H1 (cell line): ENCODE results near the gene SLC30A10. TPM values are rescaled to one million over a fixed set of nuclear protein-coding genes. Genes with fewer than 3 reads are reported as not detected.

Source experiments
- CTCF ChIA-PET: fragments of 300-600 bp; sonication (Branson Sonifier 250); formaldehyde crosslinking; loops from one replicate; lab custom pipeline; 2021; ENCODE audit not compliant: partially characterized antibody; lab: Charles Lee
- POLR2A ChIA-PET: fragments of 300-600 bp; sonication (Branson Sonifier 250); formaldehyde crosslinking; loops from one replicate; lab custom pipeline; 2021; ENCODE audit warnings: inconsistent platforms; ENCODE audit not compliant: partially characterized antibody; lab: Charles Lee
- DNase-seq, 2 experiments: peaks; one replicate each; pipeline versions ENCODE4 v3.0.0 to v3.0.0-alpha.2; 2010 to 2022; ENCODE audit warnings: low spot score in 2 of 2, low read depth in 1 of 2, mixed read lengths in 1 of 2
- FAIRE-seq: peaks from 2 replicates; lab custom pipeline; 2011; peaks lifted over from hg19 to GRCh38; lab: Jason Lieb, UNC
- H2AFZ ChIP-seq: 2 replicates; pipeline ENCODE4 v1.8.1; 2012; ENCODE audit warnings: low read length, inconsistent platforms
- H2AK5ac ChIP-seq: 2 replicates; pipeline ENCODE4 v1.6.1; 2013; ENCODE audit warnings: low read depth, low read length
- H2BK120ac ChIP-seq: replicated peaks from 2 replicates; pipeline ENCODE3; 2013; ENCODE audit warnings: low read depth, low read length, inconsistent platforms
- H2BK12ac ChIP-seq: 2 replicates; pipeline ENCODE4 v1.6.1; 2013; ENCODE audit warnings: low read depth, low read length
- H2BK15ac ChIP-seq: 2 replicates; pipeline ENCODE4 v1.6.1; 2013; ENCODE audit warnings: low read length
- H2BK20ac ChIP-seq: 2 replicates; pipeline ENCODE4 v1.6.1; 2013; ENCODE audit warnings: low read length
- H2BK5ac ChIP-seq: 2 replicates; pipeline ENCODE4 v1.6.1; 2013; ENCODE audit warnings: low read depth, low read length
- H3K14ac ChIP-seq: 2 replicates; pipeline ENCODE4 v1.6.1; 2013; ENCODE audit warnings: inconsistent platforms; ENCODE audit not compliant: insufficient read length
- H3K18ac ChIP-seq: 2 replicates; pipeline ENCODE4 v1.6.1; 2013; ENCODE audit warnings: low read length; ENCODE audit errors: extremely low read depth
- H3K23ac ChIP-seq: 2 replicates; pipeline ENCODE4 v1.6.1; 2013; ENCODE audit warnings: inconsistent platforms; ENCODE audit not compliant: insufficient read length
- H3K23me2 ChIP-seq: 2 replicates; pipeline ENCODE4 v1.6.1; 2013; ENCODE audit warnings: low read depth, low read length
- H3K27ac ChIP-seq: 2 replicates; pipeline ENCODE4 v1.6.1; 2011; ENCODE audit warnings: low read depth, low read length, inconsistent platforms
- H3K27me3 ChIP-seq, 4 experiments: replicated peaks in 1 of 4; 1 replicate in 1 of 4; 2 replicates in 3 of 4; pipeline versions ENCODE4 v1.6.1 to v1.8.1; 2011 to 2013; ENCODE audit warnings: low read length in 3 of 4, mild to moderate bottlenecking in 3 of 4, inconsistent platforms in 2 of 4, mixed read lengths in 2 of 4, moderate library complexity in 1 of 4; ENCODE audit not compliant: control insufficient read depth in 3 of 4, insufficient read depth in 3 of 4; ENCODE audit errors: extremely low read depth in 1 of 4
- H3K36me3 ChIP-seq, 4 experiments: 2 replicates each; pipeline versions ENCODE4 v1.6.1 to v1.8.1; 2011 to 2013; ENCODE audit warnings: mild to moderate bottlenecking in 4 of 4, low read length in 3 of 4, moderate library complexity in 2 of 4, control low read depth in 1 of 4, inconsistent platforms in 1 of 4; ENCODE audit not compliant: insufficient read depth in 4 of 4, control insufficient read depth in 2 of 4
- H3K4ac ChIP-seq: replicated peaks from 2 replicates; pipeline ENCODE3; 2013; ENCODE audit warnings: low read length, low read depth, mixed read lengths, inconsistent platforms; ENCODE audit not compliant: insufficient read length
- H3K4me1 ChIP-seq, 4 experiments: replicated peaks in 1 of 4; 1 replicate in 1 of 4; 2 replicates in 3 of 4; pipeline versions ENCODE4 v1.6.1 to v1.8.1; 2011 to 2013; ENCODE audit warnings: low read length in 3 of 4, inconsistent platforms in 2 of 4, mixed read lengths in 1 of 4; ENCODE audit not compliant: insufficient read depth in 4 of 4, control insufficient read depth in 3 of 4
- H3K4me2 ChIP-seq, 2 experiments: 2 replicates each; pipeline versions ENCODE4 v1.6.1 to v1.8.1; 2011 to 2013; ENCODE audit warnings: low read depth in 2 of 2, low read length in 2 of 2, control low read depth in 1 of 2, inconsistent platforms in 1 of 2, mild to moderate bottlenecking in 1 of 2; ENCODE audit not compliant: insufficient read depth in 1 of 2
- H3K4me3 ChIP-seq, 4 experiments: fragments of 200-600, 300-600 bp in 1 of 4; sonication (generic), shearing (Covaris generic), sonication (Bioruptor Twin) in 1 of 4; 2 replicates each; pipeline versions ENCODE4 v1.5.1 to v1.8.1; 2011 to 2016; ENCODE audit warnings: low read length in 4 of 4, low read depth in 3 of 4, control low read depth in 2 of 4, inconsistent platforms in 2 of 4, mild to moderate bottlenecking in 2 of 4, mixed read lengths in 1 of 4, moderate library complexity in 1 of 4; ENCODE audit not compliant: insufficient read depth in 2 of 4; ENCODE audit errors: extremely low read depth in 1 of 4
- H3K56ac ChIP-seq: replicated peaks from 2 replicates; pipeline ENCODE3; 2013; ENCODE audit warnings: low read depth, mild to moderate bottlenecking, mixed read lengths, low read length, inconsistent platforms; ENCODE audit not compliant: insufficient read length
- H3K79me1 ChIP-seq: 2 replicates; pipeline ENCODE4 v1.6.1; 2013; ENCODE audit warnings: low read depth, low read length, control low read depth
- H3K79me2 ChIP-seq, 2 experiments: 2 replicates each; pipeline versions ENCODE4 v1.6.1 to v1.8.1; 2012 to 2013; ENCODE audit warnings: low read length in 2 of 2, mild to moderate bottlenecking in 2 of 2, inconsistent platforms in 1 of 2; ENCODE audit not compliant: insufficient read depth in 2 of 2, control insufficient read depth in 1 of 2
- H3K9ac ChIP-seq, 4 experiments: replicated peaks in 1 of 4; 1 replicate in 1 of 4; 2 replicates in 3 of 4; pipeline versions ENCODE4 v1.6.1 to v1.8.1; 2011 to 2013; ENCODE audit warnings: low read depth in 3 of 4, low read length in 3 of 4, control low read depth in 2 of 4, mild to moderate bottlenecking in 2 of 4, moderate library complexity in 2 of 4, inconsistent platforms in 1 of 4; ENCODE audit errors: extremely low read depth in 1 of 4
- H3K9me3 ChIP-seq, 2 experiments: 2 replicates each; pipeline versions ENCODE4 v1.6.1 to v1.8.1; 2012 to 2013; ENCODE audit warnings: mild to moderate bottlenecking in 2 of 2, moderate library complexity in 2 of 2, control low read depth in 1 of 2, inconsistent platforms in 1 of 2, low read depth in 1 of 2, low read length in 1 of 2, mixed read lengths in 1 of 2; ENCODE audit not compliant: insufficient read depth in 2 of 2
- H4K20me1 ChIP-seq, 2 experiments: replicated peaks in 1 of 2; 2 replicates each; pipeline versions ENCODE3 to v1.8.1; 2011 to 2013; ENCODE audit warnings: inconsistent platforms in 2 of 2, low read length in 2 of 2, mild to moderate bottlenecking in 1 of 2; ENCODE audit not compliant: insufficient read depth in 2 of 2, control insufficient read depth in 1 of 2
- H4K5ac ChIP-seq: 2 replicates; pipeline ENCODE4 v1.6.1; 2013; ENCODE audit warnings: low read length, low read depth, mixed read lengths, inconsistent platforms; ENCODE audit not compliant: insufficient read length
- H4K8ac ChIP-seq: 2 replicates; pipeline ENCODE4 v1.8.0; 2013; ENCODE audit warnings: mild to moderate bottlenecking, moderate library complexity, low read length, inconsistent platforms; ENCODE audit not compliant: insufficient read depth; ENCODE audit errors: extremely low read depth
- H4K91ac ChIP-seq: replicated peaks from 2 replicates; pipeline ENCODE3; 2013; ENCODE audit warnings: low read length, mixed read lengths, inconsistent platforms; ENCODE audit not compliant: insufficient read length
- BRCA1 ChIP-seq: IDR thresholded peaks from 2 replicates; pipeline ENCODE4 v1.6.1; 2012; ENCODE audit warnings: low read depth, low read length, improper control_type of control experiment
- POU5F1 ChIP-seq: IDR thresholded peaks from 2 replicates; pipeline ENCODE4 v1.6.1; 2011; ENCODE audit warnings: low read depth, mild to moderate bottlenecking, low read length, moderate library complexity
- RXRA ChIP-seq: IDR thresholded peaks from 2 replicates; pipeline ENCODE4 v1.6.1; 2011; ENCODE audit warnings: low read depth, mild to moderate bottlenecking, low read length, moderate library complexity; ENCODE audit not compliant: insufficient read depth
- polyA plus RNA-seq, 7 experiments: library from polyadenylated mRNA; depleted of rRNA in 3 of 7; stranded (reverse) in 5 of 7; unstranded in 2 of 7; fragments of >200 nt in 5 of 7; fragments of 200-250 nt in 2 of 7; gene quantifications; 1 replicate in 5 of 7; 2 replicates in 1 of 7; 4 replicates in 1 of 7; pipeline versions ENCODE4 v1.2.1 to v1.2.3, GENCODE V29; 2011 to 2013; ENCODE audit warnings: missing spikeins in 2 of 7, mixed read lengths in 2 of 7
- total RNA-seq: library from RNA; stranded (reverse); fragmentation: NEBNext Ultra II Directional; extraction: Animal tissue kit (Norgen Biotek cat#: 25700); gene quantifications from 2 replicates; pipeline ENCODE4 v1.2.1, GENCODE V29; 2021

Gene SLC30A10
- total and polyA plus RNA-seq, 2 of the 8 experiments (the other 6 are each of a cell fraction or from before 2014, with no cell fraction given): 0.23 to 0.61 TPM

GRCh38 chr1:219931033-219931432 lies 2.7 kb upstream of the SLC30A10 start:
- Histone ChIP-seq H3K4ac (no peak overlapping the region), H3K14ac (no peak overlapping the region), H3K56ac (no peak overlapping the region), H3K4me3 (no peak overlapping the region), H3K9me3 (no peaks in the 10 kb centered on the region), H4K20me1 (no peaks in the 10 kb centered on the region), H2BK20ac (no peak overlapping the region), H4K8ac (no peak overlapping the region), H3K36me3 (no peaks in the 10 kb centered on the region), H4K5ac (no peak overlapping the region), H3K18ac (no peak overlapping the region), H2BK15ac (no peak overlapping the region), H3K79me2 (no peaks in the 10 kb centered on the region), H2BK5ac (no peak overlapping the region), H3K4me2 (no peak overlapping the region), H2BK120ac (no peak overlapping the region), H4K91ac (no peak overlapping the region), H3K79me1 (no peaks in the 10 kb centered on the region), H3K9ac (no peak overlapping the region), H2AFZ (no peak overlapping the region), H3K4me1 (peaks cover 0 to 8% (median 4%) of the 10 kb centered on the region in 4 experiments; a peak in 3 of 7 replicates), H3K23ac (no peak overlapping the region), H2BK12ac (no peak overlapping the region), H3K23me2 (peaks cover 11% of the 10 kb centered on the region; the same call in 1 of the 2 replicates), H3K27me3 (peaks cover 0 to 28% (median 23%) of the 10 kb centered on the region in 4 experiments; a peak in 6 of 7 replicates), H2AK5ac (no peak overlapping the region), H3K27ac (no peak overlapping the region)
- DNase-seq: peak in 1 of 2 experiments; percentile 22
- ChIA-PET POLR2A (no interaction called here), CTCF (interaction anchor here (0.8 to 1.2 kb wide), 2 partner anchors 60 to 92 kb away, joined by 5 read pairs; no protein-coding TSS in a partner anchor)
- FAIRE-seq: no peak
- TF ChIP-seq POU5F1 (no peak), RXRA (no peak), BRCA1 (no peak)
